Keratinocyte (primary cell): Measurements from ENCODE around the gene DST. TPM values are rescaled to one million over a fixed set of nuclear protein-coding genes. Genes with fewer than 3 reads are reported as not detected.

Experiments
- DNase-seq: peaks from one replicate; pipeline ENCODE4 v3.0.0-alpha.2; 2011; ENCODE audit warnings: low read depth, missing footprints, low spot score
- FAIRE-seq: peaks from 2 replicates; lab custom pipeline; 2011; peaks lifted over from hg19 to GRCh38; lab: Jason Lieb, UNC
- H2AFZ ChIP-seq: 2 replicates; pipeline ENCODE4 v1.6.0; 2012; ENCODE audit warnings: low read length, control low read depth, inconsistent platforms; ENCODE audit not compliant: control insufficient read depth
- H3K27ac ChIP-seq: 2 replicates; pipeline ENCODE4 v1.5.1; 2011; ENCODE audit warnings: low read length; ENCODE audit not compliant: control insufficient read depth, insufficient read depth
- H3K27me3 ChIP-seq: 3 replicates; pipeline ENCODE4 v1.6.0; 2011; ENCODE audit warnings: low read length; ENCODE audit not compliant: control insufficient read depth, insufficient read depth; ENCODE audit errors: extremely low read depth
- H3K36me3 ChIP-seq, 2 experiments: 2 replicates in 1 of 2; 3 replicates in 1 of 2; pipeline ENCODE4 v1.5.1; 2011; ENCODE audit warnings: low read length in 2 of 2, mild to moderate bottlenecking in 1 of 2; ENCODE audit not compliant: control insufficient read depth in 2 of 2, insufficient read depth in 2 of 2; ENCODE audit errors: extremely low read depth in 1 of 2
- H3K4me1 ChIP-seq: 3 replicates; pipeline ENCODE4 v1.5.1; 2011; ENCODE audit warnings: low read length; ENCODE audit not compliant: control insufficient read depth, insufficient read depth; ENCODE audit errors: extremely low read depth
- H3K4me2 ChIP-seq: 3 replicates; pipeline ENCODE4 v1.6.0; 2011; ENCODE audit warnings: low read depth, low read length; ENCODE audit not compliant: control insufficient read depth, insufficient read depth; ENCODE audit errors: extremely low read depth
- H3K4me3 ChIP-seq, 3 experiments: fragments of 200-600 bp in 1 of 3; sonication (generic) in 1 of 3; 2 replicates in 2 of 3; 3 replicates in 1 of 3; pipeline ENCODE4 v1.5.1; 2011 to 2016; ENCODE audit warnings: low read length in 3 of 3, mild to moderate bottlenecking in 3 of 3, control low read depth in 2 of 3, inconsistent platforms in 1 of 3, low read depth in 1 of 3, mixed read lengths in 1 of 3, mixed run types in 1 of 3, moderate library complexity in 1 of 3; ENCODE audit not compliant: control insufficient read depth in 2 of 3, insufficient read depth in 2 of 3; ENCODE audit errors: extremely low read depth in 1 of 3
- H3K79me2 ChIP-seq: 2 replicates; pipeline ENCODE4 v1.6.0; 2012; ENCODE audit warnings: low read length; ENCODE audit not compliant: control insufficient read depth, insufficient read depth
- H3K9ac ChIP-seq: 3 replicates; pipeline ENCODE4 v1.6.0; 2011; ENCODE audit warnings: low read length; ENCODE audit not compliant: control insufficient read depth, insufficient read depth; ENCODE audit errors: extremely low read depth
- H3K9me1 ChIP-seq: 3 replicates; pipeline ENCODE4 v1.6.0; 2011; ENCODE audit warnings: low read length; ENCODE audit not compliant: control insufficient read depth, insufficient read depth; ENCODE audit errors: extremely low read depth
- H3K9me3 ChIP-seq: 2 replicates; pipeline ENCODE4 v1.5.1; 2012; ENCODE audit warnings: low read depth, low read length; ENCODE audit not compliant: control insufficient read depth
- H4K20me1 ChIP-seq: 3 replicates; pipeline ENCODE4 v1.6.0; 2011; ENCODE audit warnings: low read length; ENCODE audit not compliant: control insufficient read depth, insufficient read depth; ENCODE audit errors: extremely low read depth
- EZH2 ChIP-seq: IDR thresholded peaks from one replicate; pipeline ENCODE4 v1.6.1; 2012; ENCODE audit warnings: inconsistent platforms, mild to moderate bottlenecking, low read length, moderate library complexity
- dilution Hi-C: fragments of 300-500 bp; cut with MboI; formaldehyde crosslinking; loops from one replicate; pipeline ENCODE4 v1.7.0; 2020; ENCODE audit warnings: low sequenced_read_pairs; ENCODE audit not compliant: extremely low pct_ligation_motif_present
- polyA plus RNA-seq, 5 experiments: library from polyadenylated mRNA; depleted of rRNA in 3 of 5; stranded (reverse) in 3 of 5; stranded (forward) in 1 of 5; unstranded in 1 of 5; fragments of >200 nt; gene quantifications; 1 replicate in 1 of 5; 2 replicates in 3 of 5; 3 replicates in 1 of 5; pipeline versions ENCODE4 v1.2.1 to v1.2.3, GENCODE V29; 2011 to 2012; ENCODE audit warnings: missing spikeins in 2 of 5, low read depth in 1 of 5, low replicate concordance in 1 of 5
- TF ChIP-seq, protein P1 (sequence below), 3 experiments: IDR thresholded peaks in 1 of 3; conservative IDR thresholded peaks in 1 of 3; optimal IDR thresholded peaks in 1 of 3; 2 replicates in 2 of 3; 3 replicates in 1 of 3; pipeline versions ENCODE3 to v1.5.1; 2011; ENCODE audit warnings: low read length in 3 of 3, mild to moderate bottlenecking in 3 of 3, moderate library complexity in 2 of 3, control low read depth in 1 of 3, inconsistent platforms in 1 of 3; ENCODE audit not compliant: insufficient read depth in 2 of 3; ENCODE audit errors: extremely low read depth in 1 of 3

Gene DST
- polyA plus RNA-seq, 1 donor (not counting 4 experiments of a cell fraction or from before 2014, with no cell fraction given), result 455 TPM

DNA sequence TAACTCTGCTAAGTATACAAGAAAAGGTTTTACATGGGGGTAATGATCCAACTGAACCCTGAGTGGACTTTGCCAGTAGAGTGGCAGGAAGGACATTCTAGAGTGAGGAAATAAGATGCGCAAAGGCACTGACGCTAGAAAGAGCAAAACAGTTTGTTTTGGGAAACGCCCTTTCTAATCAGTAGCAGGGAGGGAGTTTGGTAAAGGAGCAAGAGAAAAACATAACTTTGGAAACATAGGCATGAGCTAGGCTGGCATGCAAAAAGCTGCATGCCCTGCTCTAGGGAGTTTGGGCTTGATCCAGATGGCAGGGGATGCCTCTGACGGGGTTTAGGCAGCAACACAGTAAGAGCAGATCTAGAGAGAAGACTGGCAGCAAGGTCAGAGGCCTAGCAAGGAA lies 135.2 kb downstream of the DST start:
- H3K9ac ChIP-seq, result no peak overlapping the region
- H3K4me2 ChIP-seq, result no peak overlapping the region
- DNase-seq (no peak), FAIRE-seq (peak; percentile 41)
- dilution Hi-C loops, result no loop called here
- no peaks in the 10 kb centered on the region for H3K9me1 ChIP-seq
- no peak overlapping the region for H3K4me3 ChIP-seq
- no peaks in the 10 kb centered on the region for H3K27me3 ChIP-seq
- no peaks in the 10 kb centered on the region for H3K4me1 ChIP-seq
- H3K9me3 ChIP-seq, result no peaks in the 10 kb centered on the region
- H3K27ac ChIP-seq, result no peak overlapping the region
- H2AFZ ChIP-seq, result no peak overlapping the region
- H4K20me1 ChIP-seq, result no peaks in the 10 kb centered on the region
- H3K36me3 ChIP-seq, result peaks cover 7% of the 10 kb centered on the region in 2 experiments
- TF ChIP-seq, protein P1, sequence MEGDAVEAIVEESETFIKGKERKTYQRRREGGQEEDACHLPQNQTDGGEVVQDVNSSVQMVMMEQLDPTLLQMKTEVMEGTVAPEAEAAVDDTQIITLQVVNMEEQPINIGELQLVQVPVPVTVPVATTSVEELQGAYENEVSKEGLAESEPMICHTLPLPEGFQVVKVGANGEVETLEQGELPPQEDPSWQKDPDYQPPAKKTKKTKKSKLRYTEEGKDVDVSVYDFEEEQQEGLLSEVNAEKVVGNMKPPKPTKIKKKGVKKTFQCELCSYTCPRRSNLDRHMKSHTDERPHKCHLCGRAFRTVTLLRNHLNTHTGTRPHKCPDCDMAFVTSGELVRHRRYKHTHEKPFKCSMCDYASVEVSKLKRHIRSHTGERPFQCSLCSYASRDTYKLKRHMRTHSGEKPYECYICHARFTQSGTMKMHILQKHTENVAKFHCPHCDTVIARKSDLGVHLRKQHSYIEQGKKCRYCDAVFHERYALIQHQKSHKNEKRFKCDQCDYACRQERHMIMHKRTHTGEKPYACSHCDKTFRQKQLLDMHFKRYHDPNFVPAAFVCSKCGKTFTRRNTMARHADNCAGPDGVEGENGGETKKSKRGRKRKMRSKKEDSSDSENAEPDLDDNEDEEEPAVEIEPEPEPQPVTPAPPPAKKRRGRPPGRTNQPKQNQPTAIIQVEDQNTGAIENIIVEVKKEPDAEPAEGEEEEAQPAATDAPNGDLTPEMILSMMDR (optimal IDR thresholded peaks at IDR 0.05 in 1 of 3, IDR thresholded peaks at IDR 0.05 in 1 of 3, conservative IDR thresholded peaks at IDR 0.05 in 1 of 3; ENCODE audit: extremely low read depth in 1 of 3, insufficient read depth in 2 of 3, low read length in 3 of 3), result no peak
- TF ChIP-seq EZH2, result no peak
- H3K79me2 ChIP-seq, result no peaks in the 10 kb centered on the region

DNA sequence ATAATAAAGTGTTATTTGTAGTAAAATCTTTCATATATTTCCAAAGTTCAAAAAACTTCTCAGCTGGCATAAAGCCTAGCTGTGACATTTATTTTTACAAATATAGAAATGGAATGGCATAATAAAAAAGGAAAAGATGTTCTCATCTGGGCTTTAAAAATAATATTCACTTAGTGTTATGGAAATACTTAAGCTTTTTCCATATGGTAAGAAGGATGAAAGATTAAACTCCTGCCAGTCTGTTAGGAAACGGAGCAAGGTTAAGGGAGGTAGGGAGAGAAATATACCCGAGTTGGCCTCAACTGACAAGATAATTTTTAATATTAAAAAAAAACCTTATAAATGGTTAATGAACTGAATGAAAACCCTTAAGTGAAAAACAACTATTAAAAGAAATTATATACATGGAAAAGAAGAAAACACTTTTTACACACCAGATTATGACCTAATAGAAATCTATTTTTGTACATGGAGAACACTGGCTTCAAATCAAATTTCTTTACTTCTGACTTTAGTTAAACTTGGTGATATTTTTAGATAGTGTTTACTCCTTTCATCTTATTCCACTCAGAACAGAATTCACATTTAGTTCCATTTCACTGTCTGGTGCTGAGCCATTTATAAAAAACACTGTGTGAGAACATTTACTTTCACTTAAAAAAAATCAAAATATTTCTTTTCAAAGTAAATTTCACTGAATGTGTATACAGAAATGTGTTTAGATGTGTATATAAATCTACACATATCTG lies 137.0 kb downstream of the DST start:
- Histone ChIP-seq H3K4me2 (no peak overlapping the region), H2AFZ (no peak overlapping the region), H3K36me3 (peaks cover 7 to 10% of the 10 kb centered on the region in 2 experiments), H3K79me2 (no peaks in the 10 kb centered on the region), H3K4me3 (no peak overlapping the region), H3K9me1 (no peaks in the 10 kb centered on the region), H3K9me3 (no peaks in the 10 kb centered on the region), H3K9ac (no peak overlapping the region), H3K4me1 (no peaks in the 10 kb centered on the region), H3K27me3 (no peaks in the 10 kb centered on the region), H4K20me1 (no peaks in the 10 kb centered on the region), H3K27ac (no peak overlapping the region)
- no peak for FAIRE-seq
- dilution Hi-C loops, result no loop called here
- TF ChIP-seq EZH2, result no peak
- TF ChIP-seq, protein P1 (optimal IDR thresholded peaks at IDR 0.05 in 1 of 3, IDR thresholded peaks at IDR 0.05 in 1 of 3, conservative IDR thresholded peaks at IDR 0.05 in 1 of 3; ENCODE audit: extremely low read depth in 1 of 3, insufficient read depth in 2 of 3, low read length in 3 of 3), result no peak
- no peak for DNase-seq
